ENCODE data around the gene HMGCLL1. TPM values are rescaled to one million over a fixed set of nuclear protein-coding genes. Genes with fewer than 3 reads are reported as not detected.

Gene HMGCLL1
- total and polyA plus RNA-seq, 2 donors (not counting 1 experiment from before 2014, with no cell fraction given): 0.05 to 0.83 TPM

DNA sequence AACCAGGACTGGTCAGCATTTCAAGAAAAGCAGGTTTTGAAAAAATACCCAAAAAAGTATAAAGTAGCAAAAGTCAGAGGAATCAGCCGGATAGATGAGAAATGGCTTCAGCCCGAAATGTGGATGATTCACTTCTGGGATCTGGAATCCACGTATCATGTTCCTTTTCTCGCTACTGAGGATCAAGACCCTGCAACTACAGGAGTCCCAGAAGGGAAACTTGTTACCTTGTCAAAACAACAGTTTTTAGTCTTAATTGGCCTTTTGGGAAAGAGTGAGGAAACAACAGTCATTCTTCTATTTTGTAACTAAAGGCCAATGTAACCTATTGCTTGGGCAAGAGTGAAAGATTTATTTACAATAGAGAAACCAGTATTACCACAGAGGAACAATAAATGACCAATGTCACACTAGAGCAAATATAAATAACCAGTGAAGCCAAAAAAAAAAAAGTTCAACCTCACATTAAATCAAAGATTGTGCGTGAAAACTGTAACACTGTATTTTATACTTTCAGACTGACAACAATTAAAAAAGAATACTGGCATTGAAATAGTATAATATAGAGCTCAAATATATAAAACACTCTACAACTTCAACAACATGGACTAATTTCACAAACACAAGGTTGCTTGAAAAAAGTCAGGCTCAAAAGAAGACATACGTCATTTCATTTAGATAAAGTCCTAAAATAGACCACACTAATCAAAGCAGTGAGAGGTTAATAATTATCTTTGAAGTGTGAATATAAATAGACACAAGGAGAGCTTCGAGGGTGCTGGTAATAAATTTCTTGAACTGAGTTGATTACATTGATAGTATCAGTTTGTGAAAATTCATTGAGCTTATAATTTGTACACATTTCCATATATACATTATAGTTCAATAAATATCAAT is 135.5 kb downstream of the HMGCLL1 start:
- Histone ChIP-seq H3K4me3 (replicated peaks in 1 of 4; ENCODE audit: control extremely low read depth in 1 of 4, insufficient read depth in 1 of 4, low read depth in 3 of 4, low read length in 4 of 4) (no peak overlapping the region), H3K4me1 (ENCODE audit: control insufficient read depth, extremely low read depth, insufficient read depth, low read length) (no peaks in the 10 kb centered on the region), H3K27me3 (ENCODE audit: control insufficient read depth, insufficient read depth, low read length) (no peaks in the 10 kb centered on the region), H4K20me1 (ENCODE audit: control insufficient read depth, extremely low read depth, insufficient read depth, low read length) (no peaks in the 10 kb centered on the region), H2AFZ (ENCODE audit: low read length) (no peak overlapping the region), H3K9me3 (ENCODE audit: control insufficient read depth, insufficient read depth, low read depth, low read length) (no peaks in the 10 kb centered on the region), H3K9ac (ENCODE audit: insufficient read depth, low read length) (no peak overlapping the region), H3K36me3 (ENCODE audit: control insufficient read depth, insufficient read depth, low read length) (no peaks in the 10 kb centered on the region), H3K79me2 (ENCODE audit: control insufficient read depth, insufficient read depth, low read length) (no peaks in the 10 kb centered on the region), H3K27ac (ENCODE audit: insufficient read depth, low read length) (no peak overlapping the region), H3K4me2 (ENCODE audit: extremely low read depth, insufficient read depth, low read length) (no peak overlapping the region)
- TF ChIP-seq, protein P1, sequence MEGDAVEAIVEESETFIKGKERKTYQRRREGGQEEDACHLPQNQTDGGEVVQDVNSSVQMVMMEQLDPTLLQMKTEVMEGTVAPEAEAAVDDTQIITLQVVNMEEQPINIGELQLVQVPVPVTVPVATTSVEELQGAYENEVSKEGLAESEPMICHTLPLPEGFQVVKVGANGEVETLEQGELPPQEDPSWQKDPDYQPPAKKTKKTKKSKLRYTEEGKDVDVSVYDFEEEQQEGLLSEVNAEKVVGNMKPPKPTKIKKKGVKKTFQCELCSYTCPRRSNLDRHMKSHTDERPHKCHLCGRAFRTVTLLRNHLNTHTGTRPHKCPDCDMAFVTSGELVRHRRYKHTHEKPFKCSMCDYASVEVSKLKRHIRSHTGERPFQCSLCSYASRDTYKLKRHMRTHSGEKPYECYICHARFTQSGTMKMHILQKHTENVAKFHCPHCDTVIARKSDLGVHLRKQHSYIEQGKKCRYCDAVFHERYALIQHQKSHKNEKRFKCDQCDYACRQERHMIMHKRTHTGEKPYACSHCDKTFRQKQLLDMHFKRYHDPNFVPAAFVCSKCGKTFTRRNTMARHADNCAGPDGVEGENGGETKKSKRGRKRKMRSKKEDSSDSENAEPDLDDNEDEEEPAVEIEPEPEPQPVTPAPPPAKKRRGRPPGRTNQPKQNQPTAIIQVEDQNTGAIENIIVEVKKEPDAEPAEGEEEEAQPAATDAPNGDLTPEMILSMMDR (conservative IDR thresholded peaks at IDR 0.05 in 1 of 2, IDR thresholded peaks at IDR 0.05 in 1 of 2; ENCODE audit: low read depth in 1 of 2, low read length in 2 of 2): no peak
- TF ChIP-seq EZH2 (IDR thresholded peaks at IDR 0.05; ENCODE audit: low read length, missing control alignments): no peak
- peak in 1 of 2 donors; percentile 2 for DNase-seq (ENCODE audit: low read depth in 2 of 2)

GRCh38 chr6:55438203-55438602 is 140.8 kb downstream of the HMGCLL1 start:
- Histone ChIP-seq H2AFZ (ENCODE audit: low read length) (no peak overlapping the region), H3K27ac (ENCODE audit: insufficient read depth, low read length) (no peak overlapping the region), H3K79me2 (ENCODE audit: control insufficient read depth, insufficient read depth, low read length) (no peaks in the 10 kb centered on the region), H4K20me1 (ENCODE audit: control insufficient read depth, extremely low read depth, insufficient read depth, low read length) (no peaks in the 10 kb centered on the region), H3K9me3 (ENCODE audit: control insufficient read depth, insufficient read depth, low read depth, low read length) (no peaks in the 10 kb centered on the region), H3K4me2 (ENCODE audit: extremely low read depth, insufficient read depth, low read length) (no peak overlapping the region), H3K27me3 (ENCODE audit: control insufficient read depth, insufficient read depth, low read length) (no peaks in the 10 kb centered on the region), H3K4me3 (replicated peaks in 1 of 4; ENCODE audit: control extremely low read depth in 1 of 4, insufficient read depth in 1 of 4, low read depth in 3 of 4, low read length in 4 of 4) (no peak overlapping the region), H3K36me3 (ENCODE audit: control insufficient read depth, insufficient read depth, low read length) (no peaks in the 10 kb centered on the region), H3K4me1 (ENCODE audit: control insufficient read depth, extremely low read depth, insufficient read depth, low read length) (peaks cover 4% of the 10 kb centered on the region), H3K9ac (ENCODE audit: insufficient read depth, low read length) (no peak overlapping the region)
- DNase-seq (ENCODE audit: low read depth in 2 of 2): no peak
- no peak for TF ChIP-seq EZH2 (IDR thresholded peaks at IDR 0.05; ENCODE audit: low read length, missing control alignments)
- TF ChIP-seq, protein P1 (conservative IDR thresholded peaks at IDR 0.05 in 1 of 2, IDR thresholded peaks at IDR 0.05 in 1 of 2; ENCODE audit: low read depth in 1 of 2, low read length in 2 of 2): no peak

GRCh38 chr6:55437141-55437540 is 141.9 kb downstream of the HMGCLL1 start:
- Histone ChIP-seq H3K4me3 (replicated peaks in 1 of 4; ENCODE audit: control extremely low read depth in 1 of 4, insufficient read depth in 1 of 4, low read depth in 3 of 4, low read length in 4 of 4) (no peak overlapping the region), H3K27me3 (ENCODE audit: control insufficient read depth, insufficient read depth, low read length) (no peaks in the 10 kb centered on the region), H3K27ac (ENCODE audit: insufficient read depth, low read length) (no peak overlapping the region), H3K4me1 (ENCODE audit: control insufficient read depth, extremely low read depth, insufficient read depth, low read length) (peaks cover 4% of the 10 kb centered on the region), H3K79me2 (ENCODE audit: control insufficient read depth, insufficient read depth, low read length) (no peaks in the 10 kb centered on the region), H3K9me3 (ENCODE audit: control insufficient read depth, insufficient read depth, low read depth, low read length) (no peaks in the 10 kb centered on the region), H3K36me3 (ENCODE audit: control insufficient read depth, insufficient read depth, low read length) (no peaks in the 10 kb centered on the region), H4K20me1 (ENCODE audit: control insufficient read depth, extremely low read depth, insufficient read depth, low read length) (no peaks in the 10 kb centered on the region), H2AFZ (ENCODE audit: low read length) (no peak overlapping the region), H3K9ac (ENCODE audit: insufficient read depth, low read length) (no peak overlapping the region), H3K4me2 (ENCODE audit: extremely low read depth, insufficient read depth, low read length) (no peak overlapping the region)
- no peak for DNase-seq (ENCODE audit: low read depth in 2 of 2)
- TF ChIP-seq, protein P1 (conservative IDR thresholded peaks at IDR 0.05 in 1 of 2, IDR thresholded peaks at IDR 0.05 in 1 of 2; ENCODE audit: low read depth in 1 of 2, low read length in 2 of 2): no peak
- no peak for TF ChIP-seq EZH2 (IDR thresholded peaks at IDR 0.05; ENCODE audit: low read length, missing control alignments)

All from fibroblast of lung (primary cell).